ENCODE results near the gene FUT9.
A peak's percentile ranks its signal among the peaks of the same experiment; 100 is the strongest.

Gene FUT9

DNA sequence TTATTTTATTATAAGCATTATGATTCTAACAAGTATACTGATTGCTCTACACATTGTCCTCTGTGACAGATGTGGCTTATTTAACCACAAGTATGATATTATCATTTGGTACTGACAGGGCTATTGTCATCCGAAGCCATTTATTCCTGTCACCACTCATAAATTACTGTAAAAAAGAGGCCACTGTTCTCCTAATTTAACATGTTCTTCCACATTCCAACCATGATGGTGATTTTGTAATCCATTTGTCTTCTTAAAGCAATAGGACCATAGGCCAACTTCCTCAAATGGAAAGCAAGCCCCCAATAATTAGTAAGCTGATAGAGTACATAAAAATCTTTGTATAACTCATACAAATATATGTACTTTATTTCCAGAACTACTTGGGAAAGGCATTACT, 50.6 kb downstream of the FUT9 start:
- ChIA-PET CTCF (interaction anchor here (0.6 kb wide), 1 partner anchor 369 kb away, joined by 6 read pairs; no protein-coding TSS in a partner anchor), POLR2A (no interaction called here)
- no peak for DNase-seq (ENCODE audit: extremely low spot score)
- no peak for TF ChIP-seq FOXA1 (IDR thresholded peaks at IDR 0.05)

DNA sequence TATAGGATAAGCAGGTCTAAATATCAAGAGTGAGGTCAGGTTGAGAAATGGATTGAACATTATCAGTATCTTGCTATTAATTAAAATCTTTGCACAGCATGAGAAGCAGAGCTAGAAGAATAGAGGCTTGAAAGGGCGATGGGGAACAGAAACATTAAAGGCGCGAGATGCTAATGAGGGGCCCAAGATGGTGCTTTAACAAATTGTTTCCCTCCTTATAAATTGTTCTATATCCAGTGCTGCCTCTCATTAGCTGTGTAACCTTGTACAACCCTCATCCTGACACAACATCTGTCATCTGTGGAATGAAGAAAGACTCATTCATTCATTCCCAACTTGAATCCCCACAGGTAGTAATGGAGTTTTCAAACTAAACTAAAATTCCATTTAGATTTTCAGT, 57.8 kb downstream of the FUT9 start:
- ChIA-PET POLR2A (no interaction called here), CTCF (no interaction called here)
- no peak for DNase-seq (ENCODE audit: extremely low spot score)
- TF ChIP-seq FOXK2 (IDR thresholded peaks at IDR 0.05) = no peak
- no peak for TF ChIP-seq BHLHE40 (IDR thresholded peaks at IDR 0.05; ENCODE audit: borderline replicate concordance)
- no peak for TF ChIP-seq FOXA1 (IDR thresholded peaks at IDR 0.05)
- no peak for TF ChIP-seq LEF1 (IDR thresholded peaks at IDR 0.05; ENCODE audit: borderline replicate concordance)
- TF ChIP-seq SP1 (IDR thresholded peaks at IDR 0.05) = no peak
- TF ChIP-seq, protein P1, sequence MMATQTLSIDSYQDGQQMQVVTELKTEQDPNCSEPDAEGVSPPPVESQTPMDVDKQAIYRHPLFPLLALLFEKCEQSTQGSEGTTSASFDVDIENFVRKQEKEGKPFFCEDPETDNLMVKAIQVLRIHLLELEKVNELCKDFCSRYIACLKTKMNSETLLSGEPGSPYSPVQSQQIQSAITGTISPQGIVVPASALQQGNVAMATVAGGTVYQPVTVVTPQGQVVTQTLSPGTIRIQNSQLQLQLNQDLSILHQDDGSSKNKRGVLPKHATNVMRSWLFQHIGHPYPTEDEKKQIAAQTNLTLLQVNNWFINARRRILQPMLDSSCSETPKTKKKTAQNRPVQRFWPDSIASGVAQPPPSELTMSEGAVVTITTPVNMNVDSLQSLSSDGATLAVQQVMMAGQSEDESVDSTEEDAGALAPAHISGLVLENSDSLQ (IDR thresholded peaks at IDR 0.05) = no peak
- no peak for TF ChIP-seq TARDBP (IDR thresholded peaks at IDR 0.05)
- TF ChIP-seq ELF4 (IDR thresholded peaks at IDR 0.05) = no peak
- no peak for TF ChIP-seq ZNF384 (IDR thresholded peaks at IDR 0.05)
- TF ChIP-seq L3MBTL2 (conservative IDR thresholded peaks at IDR 0.05) = no peak
- no peak for TF ChIP-seq SUZ12 (IDR thresholded peaks at IDR 0.05)
- TF ChIP-seq HDGF (IDR thresholded peaks at IDR 0.05; ENCODE audit: borderline replicate concordance) = no peak
- no peak for TF ChIP-seq CTBP1 (IDR thresholded peaks at IDR 0.05; ENCODE audit: borderline replicate concordance)
- TF ChIP-seq FOXM1 (IDR thresholded peaks at IDR 0.05; ENCODE audit: borderline replicate concordance) = no peak
- no peak for TF ChIP-seq ARNT (IDR thresholded peaks at IDR 0.05)
- no peak for TF ChIP-seq NFRKB (IDR thresholded peaks at IDR 0.05)

DNA sequence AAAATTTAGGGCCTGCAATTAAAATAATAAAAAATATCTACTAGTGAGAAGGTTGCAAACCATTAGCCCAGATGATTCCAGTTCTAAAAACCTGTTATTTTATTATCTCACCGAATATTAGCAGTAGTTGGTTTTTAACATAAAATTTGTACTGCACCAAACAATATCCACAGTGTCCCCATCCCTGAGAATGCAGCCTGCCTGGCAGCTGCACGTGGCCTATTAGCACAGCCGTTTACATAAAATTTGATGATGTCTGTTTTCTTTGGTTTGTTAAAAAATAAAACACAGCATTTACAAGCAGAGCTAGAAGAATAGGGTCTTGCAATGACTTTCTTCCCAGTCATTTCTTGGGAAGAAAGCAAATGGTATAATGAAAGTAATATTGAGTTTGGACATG, 58.2 kb downstream of the FUT9 start:
- no peak for TF ChIP-seq FOXM1 (IDR thresholded peaks at IDR 0.05; ENCODE audit: borderline replicate concordance)
- no peak for TF ChIP-seq ELF4 (IDR thresholded peaks at IDR 0.05)
- no peak for TF ChIP-seq FOXK2 (IDR thresholded peaks at IDR 0.05)
- TF ChIP-seq ZNF384 (IDR thresholded peaks at IDR 0.05) = no peak
- TF ChIP-seq SUZ12 (IDR thresholded peaks at IDR 0.05) = no peak
- no peak for TF ChIP-seq FOXA1 (IDR thresholded peaks at IDR 0.05)
- TF ChIP-seq L3MBTL2 (conservative IDR thresholded peaks at IDR 0.05) = no peak
- no peak for TF ChIP-seq CTBP1 (IDR thresholded peaks at IDR 0.05; ENCODE audit: borderline replicate concordance)
- TF ChIP-seq TARDBP (IDR thresholded peaks at IDR 0.05) = no peak
- TF ChIP-seq, protein P1 (IDR thresholded peaks at IDR 0.05) = no peak
- no peak for TF ChIP-seq BHLHE40 (IDR thresholded peaks at IDR 0.05; ENCODE audit: borderline replicate concordance)
- TF ChIP-seq SP1 (IDR thresholded peaks at IDR 0.05) = no peak
- no peak for TF ChIP-seq ARNT (IDR thresholded peaks at IDR 0.05)
- TF ChIP-seq HDGF (IDR thresholded peaks at IDR 0.05; ENCODE audit: borderline replicate concordance) = no peak
- no peak for TF ChIP-seq LEF1 (IDR thresholded peaks at IDR 0.05; ENCODE audit: borderline replicate concordance)
- TF ChIP-seq NFRKB (IDR thresholded peaks at IDR 0.05) = no peak
- DNase-seq (ENCODE audit: extremely low spot score) = no peak
- ChIA-PET POLR2A (no interaction called here), CTCF (no interaction called here)

DNA sequence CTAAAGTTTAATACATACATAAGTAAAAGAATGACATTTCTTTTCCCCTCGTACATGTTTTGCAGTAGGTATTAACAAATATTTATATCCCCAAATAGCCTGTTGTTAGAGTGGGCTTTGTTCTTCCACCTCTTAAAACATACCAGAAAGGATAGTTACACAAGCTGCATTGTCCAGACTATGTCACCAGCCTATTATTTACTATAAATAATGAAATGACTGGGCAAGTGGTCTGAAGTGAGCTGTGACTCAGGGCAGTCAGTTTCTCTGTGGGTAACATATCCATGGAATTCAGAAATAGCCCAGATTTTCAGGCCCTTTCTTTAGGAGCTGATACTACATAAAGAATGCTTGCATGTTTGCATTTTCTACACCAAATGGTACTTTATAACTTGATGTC, 60.1 kb downstream of the FUT9 start:
- ChIA-PET CTCF (no interaction called here), POLR2A (no interaction called here)
- no peak for DNase-seq (ENCODE audit: extremely low spot score)
- TF ChIP-seq ELF4 (IDR thresholded peaks at IDR 0.05) (no peak), SP1 (IDR thresholded peaks at IDR 0.05) (no peak), FOXK2 (IDR thresholded peaks at IDR 0.05) (no peak), TARDBP (IDR thresholded peaks at IDR 0.05) (no peak), BHLHE40 (IDR thresholded peaks at IDR 0.05; ENCODE audit: borderline replicate concordance) (no peak), SUZ12 (IDR thresholded peaks at IDR 0.05) (no peak), NFRKB (IDR thresholded peaks at IDR 0.05) (no peak), ARNT (IDR thresholded peaks at IDR 0.05) (no peak), L3MBTL2 (conservative IDR thresholded peaks at IDR 0.05) (no peak), LEF1 (IDR thresholded peaks at IDR 0.05; ENCODE audit: borderline replicate concordance) (no peak), HDGF (IDR thresholded peaks at IDR 0.05; ENCODE audit: borderline replicate concordance) (no peak)

DNA sequence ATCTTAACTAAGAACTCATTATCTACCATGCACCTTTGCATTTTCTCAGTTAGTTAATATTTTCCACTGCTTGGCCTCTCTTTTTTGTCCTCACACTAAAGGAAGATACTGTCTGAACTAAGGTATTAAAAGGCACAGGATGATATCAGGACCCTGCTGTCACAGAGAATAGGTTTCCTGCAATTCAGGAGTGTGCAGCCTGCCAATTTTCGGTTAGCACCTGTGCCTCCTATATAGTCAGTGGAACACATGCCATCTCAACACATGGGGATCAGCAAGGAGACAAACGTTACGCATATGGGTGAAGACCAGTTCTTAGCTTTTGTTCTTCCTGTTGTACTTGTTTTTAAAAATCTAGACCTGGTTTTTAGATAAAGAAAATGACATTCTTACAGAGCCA, 71.0 kb downstream of the FUT9 start:
- ChIA-PET POLR2A (no interaction called here), CTCF (no interaction called here)
- TF ChIP-seq HDGF (IDR thresholded peaks at IDR 0.05; ENCODE audit: borderline replicate concordance) (no peak), FOXK2 (IDR thresholded peaks at IDR 0.05) (no peak), BHLHE40 (IDR thresholded peaks at IDR 0.05; ENCODE audit: borderline replicate concordance) (no peak), ELF4 (IDR thresholded peaks at IDR 0.05) (no peak), CTBP1 (IDR thresholded peaks at IDR 0.05; ENCODE audit: borderline replicate concordance) (no peak), SP1 (IDR thresholded peaks at IDR 0.05) (no peak), FOXA1 (IDR thresholded peaks at IDR 0.05) (no peak), FOXM1 (IDR thresholded peaks at IDR 0.05; ENCODE audit: borderline replicate concordance) (no peak), TARDBP (IDR thresholded peaks at IDR 0.05) (no peak), LEF1 (IDR thresholded peaks at IDR 0.05; ENCODE audit: borderline replicate concordance) (no peak), NFRKB (IDR thresholded peaks at IDR 0.05) (no peak), ARNT (IDR thresholded peaks at IDR 0.05) (no peak), L3MBTL2 (conservative IDR thresholded peaks at IDR 0.05) (no peak), SUZ12 (IDR thresholded peaks at IDR 0.05) (no peak)
- TF ChIP-seq, protein P1 (IDR thresholded peaks at IDR 0.05) = no peak
- no peak for DNase-seq (ENCODE audit: extremely low spot score)

DNA sequence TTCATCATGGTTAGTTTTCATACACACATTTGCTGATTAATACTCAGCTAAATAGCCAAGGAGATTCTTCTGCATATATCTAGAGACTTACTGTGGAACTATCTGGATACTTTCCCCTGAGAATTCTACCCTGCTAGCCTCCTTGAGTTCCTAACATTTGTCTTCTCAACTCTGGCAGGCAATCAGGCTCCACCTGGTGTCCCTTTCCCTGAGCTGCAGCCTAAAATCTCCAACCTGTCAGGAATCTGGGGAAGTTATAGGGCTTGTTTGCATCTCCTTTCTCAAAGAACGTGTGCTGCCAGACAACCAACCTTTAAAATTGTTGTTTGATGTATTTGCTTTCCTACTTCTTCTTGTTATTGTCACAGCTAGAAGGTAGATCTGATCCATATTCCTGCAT, 73.4 kb downstream of the FUT9 start:
- ChIA-PET POLR2A (no interaction called here), CTCF (no interaction called here)
- peak; percentile 8 for DNase-seq (ENCODE audit: extremely low spot score)
- TF ChIP-seq BHLHE40 (IDR thresholded peaks at IDR 0.05; ENCODE audit: borderline replicate concordance) (no peak), LEF1 (IDR thresholded peaks at IDR 0.05; ENCODE audit: borderline replicate concordance) (no peak), FOXK2 (IDR thresholded peaks at IDR 0.05) (no peak), FOXM1 (IDR thresholded peaks at IDR 0.05; ENCODE audit: borderline replicate concordance) (no peak), ELF4 (IDR thresholded peaks at IDR 0.05) (no peak), ZNF384 (IDR thresholded peaks at IDR 0.05) (no peak), CTBP1 (IDR thresholded peaks at IDR 0.05; ENCODE audit: borderline replicate concordance) (no peak), ARNT (IDR thresholded peaks at IDR 0.05) (no peak)
